ENCODE measurements around the gene NUP43.

The NUP43 gene

GRCh38 chr6:149746147-149746946, at the start of gene NUP43:
Gene NUP43, minus strand, starts transcription at chr6:149746529. Its CDS starts 34 bp downstream, at chr6:149746495.
- Mint-ChIP-seq H3K9me3 (no peaks in the 10 kb centered on the region), H3K4me3 (peak within 1 kb of the TSS; percentile 99), H3K36me3 (ENCODE audit: low read depth) (peaks cover 15% of the 10 kb centered on the region), H3K4me1 (ENCODE audit: low read depth) (peaks cover 37% of the 10 kb centered on the region), H3K27ac (peak within 1 kb of the TSS; percentile 90), H3K27me3 (no peaks in the 10 kb centered on the region)

GRCh38 chr6:149783551-149783950, 37.2 kb upstream of the NUP43 start:
- no peak overlapping the region for H3K27ac Mint-ChIP-seq
- H3K9me3 Mint-ChIP-seq = no peaks in the 10 kb centered on the region
- H3K36me3 Mint-ChIP-seq (ENCODE audit: low read depth) = peaks cover 34% of the 10 kb centered on the region

GRCh38 chr6:149782337-149782736, 36.0 kb upstream of the NUP43 start:
- no peaks in the 10 kb centered on the region for H3K27me3 Mint-ChIP-seq
- H3K36me3 Mint-ChIP-seq (ENCODE audit: low read depth) = peaks cover 28% of the 10 kb centered on the region
- no peaks in the 10 kb centered on the region for H3K9me3 Mint-ChIP-seq
- H3K4me1 Mint-ChIP-seq (ENCODE audit: low read depth) = no peaks in the 10 kb centered on the region
- H3K27ac Mint-ChIP-seq = no peak overlapping the region
- H3K4me3 Mint-ChIP-seq = no peak overlapping the region

More at GRCh38 chr6:149783551-149783950, 37.2 kb upstream of the NUP43 start:
- H3K4me1 Mint-ChIP-seq (ENCODE audit: low read depth) = no peaks in the 10 kb centered on the region
- H3K27me3 Mint-ChIP-seq = no peaks in the 10 kb centered on the region
- no peak overlapping the region for H3K4me3 Mint-ChIP-seq

- Mint-ChIP-seq H3K9me3 (no peaks in the 10 kb centered on the region), H3K27ac (no peak overlapping the region), H3K4me3 (no peak overlapping the region), H3K4me1 (ENCODE audit: low read depth) (no peaks in the 10 kb centered on the region), H3K36me3 (ENCODE audit: low read depth) (peaks cover 34% of the 10 kb centered on the region), H3K27me3 (no peaks in the 10 kb centered on the region)
These were observed 35.4 kb upstream of the NUP43 start for GRCh38 chr6:149781715-149782114.

- no peaks in the 10 kb centered on the region for H3K27me3 Mint-ChIP-seq
- H3K9me3 Mint-ChIP-seq = no peaks in the 10 kb centered on the region
- H3K36me3 Mint-ChIP-seq (ENCODE audit: low read depth) = peaks cover 43% of the 10 kb centered on the region
- H3K27ac Mint-ChIP-seq = no peak overlapping the region
- H3K4me3 Mint-ChIP-seq = no peak overlapping the region
- no peaks in the 10 kb centered on the region for H3K4me1 Mint-ChIP-seq (ENCODE audit: low read depth)
These were observed 33.3 kb upstream of the NUP43 start for GRCh38 chr6:149779644-149779963.

GRCh38 chr6:149777624-149778023, 31.3 kb upstream of the NUP43 start:
- H3K27ac Mint-ChIP-seq = no peak overlapping the region
- peaks cover 37% of the 10 kb centered on the region for H3K36me3 Mint-ChIP-seq (ENCODE audit: low read depth)
- no peak overlapping the region for H3K4me3 Mint-ChIP-seq
- H3K9me3 Mint-ChIP-seq = no peaks in the 10 kb centered on the region
- no peaks in the 10 kb centered on the region for H3K27me3 Mint-ChIP-seq
- no peaks in the 10 kb centered on the region for H3K4me1 Mint-ChIP-seq (ENCODE audit: low read depth)

GRCh38 chr6:149771925-149772324, 25.6 kb upstream of the NUP43 start:
- Mint-ChIP-seq H3K27ac (no peak overlapping the region), H3K36me3 (ENCODE audit: low read depth) (peaks cover 45% of the 10 kb centered on the region), H3K9me3 (no peaks in the 10 kb centered on the region)

GRCh38 chr6:149771185-149771584, 24.9 kb upstream of the NUP43 start:
- Mint-ChIP-seq H3K4me1 (ENCODE audit: low read depth) (peaks cover 4% of the 10 kb centered on the region), H3K9me3 (no peaks in the 10 kb centered on the region), H3K27me3 (no peaks in the 10 kb centered on the region), H3K27ac (no peak overlapping the region), H3K36me3 (ENCODE audit: low read depth) (peaks cover 48% of the 10 kb centered on the region), H3K4me3 (no peak overlapping the region)

More at GRCh38 chr6:149771925-149772324, 25.6 kb upstream of the NUP43 start:
- Mint-ChIP-seq H3K27me3 (no peaks in the 10 kb centered on the region), H3K4me3 (no peak overlapping the region), H3K4me1 (ENCODE audit: low read depth) (peaks cover 4% of the 10 kb centered on the region)

- Mint-ChIP-seq H3K27ac (peak overlapping the region; percentile 23), H3K4me1 (ENCODE audit: low read depth) (peaks cover 4% of the 10 kb centered on the region), H3K4me3 (no peak overlapping the region), H3K9me3 (peaks cover 5% of the 10 kb centered on the region), H3K36me3 (ENCODE audit: low read depth) (peaks cover 47% of the 10 kb centered on the region), H3K27me3 (no peaks in the 10 kb centered on the region)
These were observed 23.3 kb upstream of the NUP43 start for GRCh38 chr6:149769676-149770075.

- peaks cover 56% of the 10 kb centered on the region for H3K36me3 Mint-ChIP-seq (ENCODE audit: low read depth)
These were observed 19.9 kb upstream of the NUP43 start for GRCh38 chr6:149766156-149766769.

GRCh38 chr6:149763866-149764265, 17.5 kb upstream of the NUP43 start:
- no peaks in the 10 kb centered on the region for H3K27me3 Mint-ChIP-seq
- peaks cover 21% of the 10 kb centered on the region for H3K4me1 Mint-ChIP-seq (ENCODE audit: low read depth)
- no peak overlapping the region for H3K4me3 Mint-ChIP-seq
- peaks cover 7% of the 10 kb centered on the region for H3K9me3 Mint-ChIP-seq
- H3K27ac Mint-ChIP-seq = no peak overlapping the region
- H3K36me3 Mint-ChIP-seq (ENCODE audit: low read depth) = peaks cover 59% of the 10 kb centered on the region

More at GRCh38 chr6:149766156-149766769, 19.9 kb upstream of the NUP43 start:
- H3K27me3 Mint-ChIP-seq = no peaks in the 10 kb centered on the region
- peaks cover 13% of the 10 kb centered on the region for H3K4me1 Mint-ChIP-seq (ENCODE audit: low read depth)
- H3K9me3 Mint-ChIP-seq = peaks cover 7% of the 10 kb centered on the region
- H3K4me3 Mint-ChIP-seq = no peak overlapping the region
- no peak overlapping the region for H3K27ac Mint-ChIP-seq

- no peak overlapping the region for H3K27ac Mint-ChIP-seq
- no peak overlapping the region for H3K4me3 Mint-ChIP-seq
- H3K36me3 Mint-ChIP-seq (ENCODE audit: low read depth) = peaks cover 48% of the 10 kb centered on the region
- peaks cover 7% of the 10 kb centered on the region for H3K9me3 Mint-ChIP-seq
- H3K4me1 Mint-ChIP-seq (ENCODE audit: low read depth) = peaks cover 21% of the 10 kb centered on the region
- no peaks in the 10 kb centered on the region for H3K27me3 Mint-ChIP-seq
These were observed 15.1 kb upstream of the NUP43 start for GRCh38 chr6:149761438-149761837.

- Mint-ChIP-seq H3K27ac (no peak overlapping the region), H3K4me3 (no peak overlapping the region), H3K4me1 (ENCODE audit: low read depth) (peaks cover 40% of the 10 kb centered on the region), H3K36me3 (ENCODE audit: low read depth) (peaks cover 32% of the 10 kb centered on the region), H3K9me3 (no peaks in the 10 kb centered on the region), H3K27me3 (no peaks in the 10 kb centered on the region)
These were observed 9.9 kb upstream of the NUP43 start for GRCh38 chr6:149756261-149756636.

GRCh38 chr6:149755300-149756260, 9.3 kb upstream of the NUP43 start:
- Mint-ChIP-seq H3K27ac (no peak overlapping the region), H3K4me1 (ENCODE audit: low read depth) (peaks cover 38% of the 10 kb centered on the region)

GRCh38 chr6:149754548-149754947, 8.2 kb upstream of the NUP43 start:
- no peaks in the 10 kb centered on the region for H3K27me3 Mint-ChIP-seq
- no peak overlapping the region for H3K4me3 Mint-ChIP-seq
- no peaks in the 10 kb centered on the region for H3K9me3 Mint-ChIP-seq
- peaks cover 35% of the 10 kb centered on the region for H3K4me1 Mint-ChIP-seq (ENCODE audit: low read depth)
- peaks cover 18% of the 10 kb centered on the region for H3K36me3 Mint-ChIP-seq (ENCODE audit: low read depth)
- no peak overlapping the region for H3K27ac Mint-ChIP-seq

More at GRCh38 chr6:149755300-149756260, 9.3 kb upstream of the NUP43 start:
- Mint-ChIP-seq H3K9me3 (no peaks in the 10 kb centered on the region), H3K27me3 (no peaks in the 10 kb centered on the region), H3K4me3 (no peak overlapping the region), H3K36me3 (ENCODE audit: low read depth) (peaks cover 28% of the 10 kb centered on the region)
